Measurements from ENCODE around the gene FBXO31. TPM values are rescaled to one million over a fixed set of nuclear protein-coding genes. Genes with fewer than 3 reads are reported as not detected.

The FBXO31 gene
- total and polyA plus RNA-seq, 2 donors (not counting 1 experiment from before 2014, with no cell fraction given): 17.8 to 32.9 TPM

DNA sequence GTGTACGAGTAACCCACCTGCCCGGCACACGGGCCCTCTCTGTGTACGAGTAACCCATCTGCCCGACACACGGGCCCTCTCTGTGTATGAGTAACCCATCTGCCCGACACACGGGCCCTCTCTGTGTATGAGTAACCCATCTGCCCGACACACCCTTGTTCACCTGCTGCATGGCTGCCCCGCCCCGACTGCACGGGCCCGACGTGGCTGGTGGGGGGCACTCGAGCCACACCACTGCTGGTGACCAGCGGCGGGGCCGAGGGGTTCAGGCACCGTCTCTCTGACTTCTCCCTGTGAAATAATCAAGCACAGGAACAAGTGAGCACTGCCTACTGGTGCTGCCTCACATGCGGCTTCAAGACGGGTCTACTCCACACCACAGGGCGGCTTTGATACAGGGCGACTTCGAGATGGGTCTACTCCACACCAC is 30.7 kb upstream of the FBXO31 start:
- Histone ChIP-seq H3K36me3 (replicated peaks in 1 of 2; ENCODE audit: control extremely low read depth in 1 of 2, control insufficient read depth in 1 of 2, extremely low read depth in 1 of 2, insufficient read depth in 2 of 2, low read length in 1 of 2) (no peaks in the 10 kb centered on the region), H3K4me2 (replicated peaks; ENCODE audit: low read depth, low read length, poor library complexity, severe bottlenecking) (no peak overlapping the region), H3K79me2 (ENCODE audit: control insufficient read depth, insufficient read depth, low read length) (no peaks in the 10 kb centered on the region), H3K9me3 (ENCODE audit: control extremely low read depth in 1 of 3, control insufficient read depth in 2 of 3, insufficient read depth in 1 of 3, low read length in 2 of 3) (no peaks in the 10 kb centered on the region), H3K4me1 (ENCODE audit: control insufficient read depth in 2 of 2, insufficient read depth in 2 of 2, low read length in 2 of 2) (no peaks in the 10 kb centered on the region), H4K20me1 (ENCODE audit: control insufficient read depth, insufficient read depth, low read length, poor library complexity, severe bottlenecking) (no peaks in the 10 kb centered on the region), H3K27me3 (replicated peaks in 1 of 4; ENCODE audit: control extremely low read depth in 1 of 4, control insufficient read depth in 3 of 4, insufficient read depth in 4 of 4, low read length in 3 of 4) (peaks cover 0 to 3% (median 0%) of the 10 kb centered on the region in 4 experiments), H2AFZ (ENCODE audit: insufficient read depth, low read depth, low read length, poor library complexity, severe bottlenecking) (no peak overlapping the region), H3K4me3 (ENCODE audit: control extremely low read depth in 1 of 5, extremely low read depth in 1 of 5, insufficient read depth in 1 of 5, low read depth in 2 of 5, low read length in 4 of 5) (no peak overlapping the region), H3K9ac (ENCODE audit: low read length) (no peak overlapping the region), H3K27ac (ENCODE audit: low read length in 2 of 2) (no peak overlapping the region)
- Mint-ChIP-seq H3K4me1 (no peaks in the 10 kb centered on the region), H3K27me3 (no peaks in the 10 kb centered on the region), H3K27ac (no peak overlapping the region), H3K4me3 (no peak overlapping the region), H3K9me3 (ENCODE audit: insufficient read depth) (no peaks in the 10 kb centered on the region)
- WGBS (ENCODE audit: insufficient coverage): 73% methylated on average over 24 of the region's 24 CpGs
- CTCF ChIA-PET: no interaction called here
- POLR2A ChIA-PET: no interaction called here
- ATAC-seq (ENCODE audit: low read depth): no peak
- no peak for DNase-seq
- TF ChIP-seq, protein P1, sequence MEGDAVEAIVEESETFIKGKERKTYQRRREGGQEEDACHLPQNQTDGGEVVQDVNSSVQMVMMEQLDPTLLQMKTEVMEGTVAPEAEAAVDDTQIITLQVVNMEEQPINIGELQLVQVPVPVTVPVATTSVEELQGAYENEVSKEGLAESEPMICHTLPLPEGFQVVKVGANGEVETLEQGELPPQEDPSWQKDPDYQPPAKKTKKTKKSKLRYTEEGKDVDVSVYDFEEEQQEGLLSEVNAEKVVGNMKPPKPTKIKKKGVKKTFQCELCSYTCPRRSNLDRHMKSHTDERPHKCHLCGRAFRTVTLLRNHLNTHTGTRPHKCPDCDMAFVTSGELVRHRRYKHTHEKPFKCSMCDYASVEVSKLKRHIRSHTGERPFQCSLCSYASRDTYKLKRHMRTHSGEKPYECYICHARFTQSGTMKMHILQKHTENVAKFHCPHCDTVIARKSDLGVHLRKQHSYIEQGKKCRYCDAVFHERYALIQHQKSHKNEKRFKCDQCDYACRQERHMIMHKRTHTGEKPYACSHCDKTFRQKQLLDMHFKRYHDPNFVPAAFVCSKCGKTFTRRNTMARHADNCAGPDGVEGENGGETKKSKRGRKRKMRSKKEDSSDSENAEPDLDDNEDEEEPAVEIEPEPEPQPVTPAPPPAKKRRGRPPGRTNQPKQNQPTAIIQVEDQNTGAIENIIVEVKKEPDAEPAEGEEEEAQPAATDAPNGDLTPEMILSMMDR (IDR thresholded peaks at IDR 0.05): no peak
- TF ChIP-seq EZH2 (IDR thresholded peaks at IDR 0.05; ENCODE audit: borderline replicate concordance, insufficient read depth, low read depth, low read length, poor library complexity, severe bottlenecking): no peak
- intact Hi-C loops (cut with micrococcal nuclease): no loop called here

DNA sequence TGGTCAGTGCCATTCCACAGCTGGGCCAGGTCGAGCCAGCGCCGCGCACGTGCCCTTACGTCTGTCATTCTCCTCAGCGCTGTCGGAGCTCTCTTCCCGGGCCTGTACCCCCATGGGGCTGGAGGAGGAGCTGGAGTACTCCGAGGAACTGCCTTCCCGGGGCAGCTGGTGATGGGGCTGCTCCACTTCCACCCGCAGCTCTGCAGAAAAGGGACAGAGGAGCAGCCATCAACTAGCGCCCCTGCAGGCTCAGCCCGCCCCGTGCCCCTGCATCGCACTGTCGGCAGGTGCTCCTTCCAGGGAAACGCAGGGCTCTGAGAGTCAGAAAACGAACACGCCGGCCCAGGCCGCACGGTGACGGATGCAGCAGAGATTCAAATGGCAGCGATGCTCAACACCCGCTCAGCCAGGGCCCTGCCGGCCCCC is 29.4 kb upstream of the FBXO31 start:
- no peak overlapping the region for H3K9ac ChIP-seq (ENCODE audit: low read length)
- no peaks in the 10 kb centered on the region for H3K9me3 ChIP-seq (ENCODE audit: control extremely low read depth in 1 of 3, control insufficient read depth in 2 of 3, insufficient read depth in 1 of 3, low read length in 2 of 3)
- no peak overlapping the region for H3K4me3 ChIP-seq (ENCODE audit: control extremely low read depth in 1 of 5, extremely low read depth in 1 of 5, insufficient read depth in 1 of 5, low read depth in 2 of 5, low read length in 4 of 5)
- H3K4me1 ChIP-seq (ENCODE audit: control insufficient read depth in 2 of 2, insufficient read depth in 2 of 2, low read length in 2 of 2): no peaks in the 10 kb centered on the region
- WGBS (ENCODE audit: insufficient coverage): 95% methylated on average over 27 of the region's 27 CpGs
- H3K27me3 ChIP-seq (replicated peaks in 1 of 4; ENCODE audit: control extremely low read depth in 1 of 4, control insufficient read depth in 3 of 4, insufficient read depth in 4 of 4, low read length in 3 of 4): peaks cover 0 to 3% (median 0%) of the 10 kb centered on the region in 4 experiments
- no peak for ATAC-seq (ENCODE audit: low read depth)
- H3K4me2 ChIP-seq (replicated peaks; ENCODE audit: low read depth, low read length, poor library complexity, severe bottlenecking): no peak overlapping the region
- ChIA-PET POLR2A (interaction anchor here (0.5 kb wide), 1 partner anchor 353 kb away, joined by 3 read pairs; the partner anchor contains the start of gene KLHDC4), CTCF (interaction anchor here (0.6 to 1.5 kb wide), 2 partner anchors 222 to 355 kb away, joined by 3 read pairs; no protein-coding TSS in a partner anchor)
- no peaks in the 10 kb centered on the region for H3K79me2 ChIP-seq (ENCODE audit: control insufficient read depth, insufficient read depth, low read length)
- no peak overlapping the region for H3K27ac ChIP-seq (ENCODE audit: low read length in 2 of 2)
- intact Hi-C loops (cut with micrococcal nuclease): no loop called here
- no peak overlapping the region for H2AFZ ChIP-seq (ENCODE audit: insufficient read depth, low read depth, low read length, poor library complexity, severe bottlenecking)
- Mint-ChIP-seq H3K4me3 (no peak overlapping the region), H3K27me3 (no peaks in the 10 kb centered on the region), H3K9me3 (ENCODE audit: insufficient read depth) (no peaks in the 10 kb centered on the region), H3K4me1 (no peaks in the 10 kb centered on the region), H3K27ac (no peak overlapping the region)
- no peaks in the 10 kb centered on the region for H3K36me3 ChIP-seq (replicated peaks in 1 of 2; ENCODE audit: control extremely low read depth in 1 of 2, control insufficient read depth in 1 of 2, extremely low read depth in 1 of 2, insufficient read depth in 2 of 2, low read length in 1 of 2)
- TF ChIP-seq EZH2 (IDR thresholded peaks at IDR 0.05; ENCODE audit: borderline replicate concordance, insufficient read depth, low read depth, low read length, poor library complexity, severe bottlenecking): no peak
- TF ChIP-seq, protein P1 (IDR thresholded peaks at IDR 0.05): no peak
- DNase-seq: no peak
- no peaks in the 10 kb centered on the region for H4K20me1 ChIP-seq (ENCODE audit: control insufficient read depth, insufficient read depth, low read length, poor library complexity, severe bottlenecking)
